ENCODE measurements around the gene MAOB. TPM values are rescaled to one million over a fixed set of nuclear protein-coding genes. Genes with fewer than 3 reads are reported as not detected.

Gene MAOB
- total RNA-seq, 3 donors from 2014 or later: 4.3 to 32.6 (median 6.6) TPM

DNA sequence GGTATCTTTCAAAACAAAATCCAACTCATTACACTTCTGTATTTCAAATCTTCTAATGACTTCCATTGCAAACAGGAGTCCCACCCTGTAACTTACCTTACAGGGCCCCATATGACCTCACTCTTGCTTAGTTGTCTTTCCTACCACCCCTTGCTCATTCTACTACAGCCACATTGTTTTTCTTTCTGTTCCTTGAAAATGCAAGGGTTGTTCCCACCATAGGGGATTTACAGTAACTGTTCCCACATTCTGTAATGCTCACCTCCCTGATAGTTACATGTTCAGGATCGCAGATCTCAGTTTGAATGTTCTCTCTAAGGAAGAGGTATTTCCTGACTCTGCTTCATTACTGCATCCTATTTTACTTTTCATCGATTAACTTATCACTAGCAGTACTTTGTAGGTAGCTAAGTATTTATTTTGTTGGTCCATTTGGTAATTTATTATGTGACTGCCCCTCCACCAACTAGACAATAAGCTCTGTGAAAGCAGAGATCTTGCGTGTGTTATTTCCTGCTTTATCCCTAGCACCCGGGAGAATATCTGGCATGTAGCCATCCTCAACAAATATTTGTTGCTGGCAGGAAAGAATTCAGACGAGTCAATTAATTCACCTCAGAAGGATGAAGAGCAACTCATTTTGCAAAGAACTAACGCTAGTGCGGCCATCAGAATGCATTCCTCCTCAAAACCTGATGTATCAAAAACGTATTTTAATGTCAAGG is 21.4 kb downstream of the MAOB start:
- no peak overlapping the region for H3K4me3 ChIP-seq
- no peaks in the 10 kb centered on the region for H3K4me1 ChIP-seq (ENCODE audit: low read depth)
- DNase-seq (peak in 1 of 3 donors; percentile 4), ATAC-seq (no peak)
- no peaks in the 10 kb centered on the region for H3K9me3 ChIP-seq
- intact Hi-C loops (cut with DNase I, micrococcal nuclease): no loop called here
- TF ChIP-seq, protein P1, sequence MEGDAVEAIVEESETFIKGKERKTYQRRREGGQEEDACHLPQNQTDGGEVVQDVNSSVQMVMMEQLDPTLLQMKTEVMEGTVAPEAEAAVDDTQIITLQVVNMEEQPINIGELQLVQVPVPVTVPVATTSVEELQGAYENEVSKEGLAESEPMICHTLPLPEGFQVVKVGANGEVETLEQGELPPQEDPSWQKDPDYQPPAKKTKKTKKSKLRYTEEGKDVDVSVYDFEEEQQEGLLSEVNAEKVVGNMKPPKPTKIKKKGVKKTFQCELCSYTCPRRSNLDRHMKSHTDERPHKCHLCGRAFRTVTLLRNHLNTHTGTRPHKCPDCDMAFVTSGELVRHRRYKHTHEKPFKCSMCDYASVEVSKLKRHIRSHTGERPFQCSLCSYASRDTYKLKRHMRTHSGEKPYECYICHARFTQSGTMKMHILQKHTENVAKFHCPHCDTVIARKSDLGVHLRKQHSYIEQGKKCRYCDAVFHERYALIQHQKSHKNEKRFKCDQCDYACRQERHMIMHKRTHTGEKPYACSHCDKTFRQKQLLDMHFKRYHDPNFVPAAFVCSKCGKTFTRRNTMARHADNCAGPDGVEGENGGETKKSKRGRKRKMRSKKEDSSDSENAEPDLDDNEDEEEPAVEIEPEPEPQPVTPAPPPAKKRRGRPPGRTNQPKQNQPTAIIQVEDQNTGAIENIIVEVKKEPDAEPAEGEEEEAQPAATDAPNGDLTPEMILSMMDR (IDR thresholded peaks at IDR 0.05): no peak
- H3K36me3 ChIP-seq (ENCODE audit: low read depth): no peaks in the 10 kb centered on the region

DNA sequence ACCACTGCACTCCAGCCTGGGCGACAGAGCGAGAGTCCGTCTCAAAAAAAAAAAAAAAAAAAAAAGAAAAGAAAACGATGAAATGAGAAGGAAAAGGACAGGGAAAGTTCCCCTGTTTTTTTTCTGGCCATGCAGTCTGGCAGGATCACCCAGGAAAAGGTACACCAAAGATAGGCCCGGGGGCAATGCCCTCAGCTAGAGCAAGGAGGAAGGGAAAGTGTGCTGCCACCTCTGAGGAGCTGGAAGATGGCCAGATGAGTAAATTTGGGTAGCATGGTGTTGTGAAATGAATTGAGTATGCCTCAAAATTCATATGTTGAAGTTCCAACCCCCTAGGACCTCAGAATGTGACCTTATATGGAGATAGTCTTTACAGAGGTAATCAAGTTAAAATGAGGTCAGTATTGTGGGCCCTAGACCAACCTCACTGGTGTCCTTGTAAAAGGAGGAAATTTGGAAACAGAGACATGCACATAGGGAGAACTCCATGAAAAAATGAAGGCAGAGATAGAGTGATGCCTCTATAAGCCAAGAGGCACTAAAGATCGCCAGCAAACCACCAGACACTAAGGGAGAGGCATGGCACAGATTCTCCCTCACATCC is 28.9 kb downstream of the MAOB start:
- Histone ChIP-seq H3K4me3 (no peak overlapping the region), H3K4me1 (ENCODE audit: low read depth) (no peaks in the 10 kb centered on the region), H3K9me3 (no peaks in the 10 kb centered on the region), H3K36me3 (ENCODE audit: low read depth) (no peaks in the 10 kb centered on the region)
- no peak for ATAC-seq
- no peak for DNase-seq
- TF ChIP-seq, protein P1 (IDR thresholded peaks at IDR 0.05): no peak
- intact Hi-C loops (cut with DNase I, micrococcal nuclease): no loop called here

DNA sequence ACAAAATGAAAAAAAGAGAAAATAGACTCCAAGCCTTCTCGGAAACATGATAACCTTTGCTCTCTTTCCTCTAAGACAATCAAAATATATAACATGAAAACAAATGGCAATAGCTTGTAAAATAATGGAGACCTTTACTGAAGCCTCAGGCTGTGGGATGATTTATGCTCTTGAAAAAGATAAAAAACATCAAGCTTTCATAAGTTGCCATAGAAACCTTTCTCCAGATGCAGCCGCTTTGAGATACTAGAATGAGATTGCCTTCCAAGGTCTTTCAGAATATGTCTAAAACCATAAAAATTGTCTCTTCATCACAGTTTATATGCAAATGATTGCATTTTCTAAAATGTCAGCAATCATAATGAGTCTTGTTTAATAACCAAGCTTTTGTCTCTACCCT is 31.6 kb downstream of the MAOB start:
- no peak for ATAC-seq
- H3K9me3 ChIP-seq: no peaks in the 10 kb centered on the region
- intact Hi-C loops (cut with DNase I, micrococcal nuclease): no loop called here
- H3K36me3 ChIP-seq (ENCODE audit: low read depth): no peaks in the 10 kb centered on the region
- H3K4me1 ChIP-seq (ENCODE audit: low read depth): no peaks in the 10 kb centered on the region
- H3K4me3 ChIP-seq: no peak overlapping the region
- TF ChIP-seq, protein P1 (IDR thresholded peaks at IDR 0.05): no peak
- DNase-seq: no peak

DNA sequence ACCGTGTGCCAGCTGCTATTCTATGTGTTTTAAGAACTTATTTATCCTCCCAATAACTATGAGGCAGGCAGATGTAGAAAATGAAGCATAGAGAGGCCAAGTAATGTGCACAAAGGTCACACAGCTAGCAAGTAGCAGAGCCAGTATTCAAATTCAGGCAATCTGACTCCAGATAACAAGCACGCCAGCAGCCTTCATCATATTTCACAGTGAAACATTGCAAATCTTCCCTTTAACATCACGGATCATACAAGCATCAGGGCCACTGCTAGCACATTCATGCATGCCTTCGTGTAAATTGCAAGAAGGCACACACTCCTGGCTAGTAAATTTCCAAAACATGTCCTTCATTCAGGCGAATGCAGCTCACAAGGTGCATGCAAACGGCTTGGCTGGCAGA is 33.1 kb downstream of the MAOB start:
- TF ChIP-seq, protein P1 (IDR thresholded peaks at IDR 0.05): no peak
- DNase-seq (no peak), ATAC-seq (no peak)
- H3K4me1 ChIP-seq (ENCODE audit: low read depth): no peaks in the 10 kb centered on the region
- intact Hi-C loops (cut with DNase I, micrococcal nuclease): no loop called here
- H3K9me3 ChIP-seq: no peaks in the 10 kb centered on the region
- H3K4me3 ChIP-seq: no peak overlapping the region
- H3K36me3 ChIP-seq (ENCODE audit: low read depth): no peaks in the 10 kb centered on the region

DNA sequence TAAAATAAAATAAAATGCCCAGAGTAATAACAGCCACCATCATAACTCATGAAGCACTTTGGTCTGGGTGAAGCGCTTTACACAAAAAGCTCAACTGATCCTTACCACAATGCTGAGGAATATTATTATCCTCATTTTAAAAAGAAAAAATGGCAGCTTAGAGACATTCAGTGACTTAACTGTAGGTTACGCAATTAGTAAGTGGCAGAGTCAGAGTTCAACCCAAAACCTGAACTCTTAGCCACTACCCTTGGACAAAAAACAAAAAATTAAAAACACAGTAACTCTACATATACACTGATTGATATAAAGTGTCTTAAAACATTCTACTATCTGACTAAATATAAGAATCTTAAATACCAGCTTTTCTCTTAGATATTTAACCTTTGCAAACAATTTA is 34.9 kb downstream of the MAOB start:
- ATAC-seq: no peak

More for the DNA sequence above, 34.9 kb downstream of the MAOB start:
- intact Hi-C loops (cut with DNase I, micrococcal nuclease): no loop called here
- TF ChIP-seq, protein P1 (IDR thresholded peaks at IDR 0.05): no peak
- no peak for DNase-seq
- H3K9me3 ChIP-seq: no peaks in the 10 kb centered on the region
- H3K36me3 ChIP-seq (ENCODE audit: low read depth): no peaks in the 10 kb centered on the region
- H3K4me3 ChIP-seq: no peak overlapping the region
- no peaks in the 10 kb centered on the region for H3K4me1 ChIP-seq (ENCODE audit: low read depth)
